Measurements from ENCODE around the gene LDHD.

The LDHD gene

GRCh38 chr16:75088216-75088615 is 28.4 kb downstream of the LDHD start:
- Histone ChIP-seq H3K27me3 (ENCODE audit: low read depth) (no peaks in the 10 kb centered on the region), H3K4me3 (no peak overlapping the region), H3K36me3 (replicated peaks) (no peaks in the 10 kb centered on the region), H3K4me1 (no peaks in the 10 kb centered on the region), H3K9me3 (no peaks in the 10 kb centered on the region)
- DNase-seq (ENCODE audit: low spot score in 2 of 2): no peak
- in situ Hi-C loops (cut with MboI; ENCODE audit: low sequenced_read_pairs): no loop called here

GRCh38 chr16:75087375-75087979 is 29.1 kb downstream of the LDHD start:
- Histone ChIP-seq H3K4me1 (no peaks in the 10 kb centered on the region), H3K9me3 (no peaks in the 10 kb centered on the region), H3K27me3 (ENCODE audit: low read depth) (no peaks in the 10 kb centered on the region), H3K4me3 (no peak overlapping the region), H3K36me3 (replicated peaks) (no peaks in the 10 kb centered on the region)
- in situ Hi-C loops (cut with MboI; ENCODE audit: low sequenced_read_pairs): no loop called here
- DNase-seq (ENCODE audit: low spot score in 2 of 2): no peak

GRCh38 chr16:75086688-75087374 is 29.7 kb downstream of the LDHD start:
- H3K36me3 ChIP-seq (replicated peaks): no peaks in the 10 kb centered on the region
- no peaks in the 10 kb centered on the region for H3K27me3 ChIP-seq (ENCODE audit: low read depth)
- no peak overlapping the region for H3K4me3 ChIP-seq
- H3K9me3 ChIP-seq: no peaks in the 10 kb centered on the region
- no peak for DNase-seq (ENCODE audit: low spot score in 2 of 2)
- no peaks in the 10 kb centered on the region for H3K4me1 ChIP-seq
- in situ Hi-C loops (cut with MboI; ENCODE audit: low sequenced_read_pairs): no loop called here

GRCh38 chr16:75086281-75086680 is 30.3 kb downstream of the LDHD start:
- in situ Hi-C loops (cut with MboI; ENCODE audit: low sequenced_read_pairs): no loop called here
- Histone ChIP-seq H3K9me3 (no peaks in the 10 kb centered on the region), H3K4me1 (no peaks in the 10 kb centered on the region; the same call in 1 of the 2 replicates)

GRCh38 chr16:75085556-75085955 is 31.0 kb downstream of the LDHD start:
- no peak overlapping the region for H3K4me3 ChIP-seq
- in situ Hi-C loops (cut with MboI; ENCODE audit: low sequenced_read_pairs): no loop called here
- no peaks in the 10 kb centered on the region; the same call in 1 of the 2 replicates for H3K4me1 ChIP-seq
- no peaks in the 10 kb centered on the region for H3K36me3 ChIP-seq (replicated peaks)
- DNase-seq (ENCODE audit: low spot score in 2 of 2): no peak
- H3K27me3 ChIP-seq (ENCODE audit: low read depth): no peaks in the 10 kb centered on the region
- H3K9me3 ChIP-seq: no peaks in the 10 kb centered on the region

More at GRCh38 chr16:75086281-75086680, 30.3 kb downstream of the LDHD start:
- Histone ChIP-seq H3K27me3 (ENCODE audit: low read depth) (no peaks in the 10 kb centered on the region), H3K36me3 (replicated peaks) (no peaks in the 10 kb centered on the region), H3K4me3 (no peak overlapping the region)
- DNase-seq (ENCODE audit: low spot score in 2 of 2): no peak

GRCh38 chr16:75083813-75084212 is 32.8 kb downstream of the LDHD start:
- H3K4me1 ChIP-seq: no peaks in the 10 kb centered on the region; the same call in 1 of the 2 replicates
- H3K9me3 ChIP-seq: no peaks in the 10 kb centered on the region
- in situ Hi-C loops (cut with MboI; ENCODE audit: low sequenced_read_pairs): no loop called here
- no peaks in the 10 kb centered on the region for H3K36me3 ChIP-seq (replicated peaks)
- no peaks in the 10 kb centered on the region for H3K27me3 ChIP-seq (ENCODE audit: low read depth)
- no peak overlapping the region for H3K4me3 ChIP-seq
- DNase-seq (ENCODE audit: low spot score in 2 of 2): no peak

- no peak for DNase-seq (ENCODE audit: low spot score in 2 of 2)
- no peak overlapping the region for H3K4me3 ChIP-seq
Measured at GRCh38 chr16:75081179-75081859, 35.3 kb downstream of the LDHD start.

GRCh38 chr16:75080205-75081029 is 36.2 kb downstream of the LDHD start:
- no peak overlapping the region for H3K4me3 ChIP-seq
- H3K27me3 ChIP-seq (ENCODE audit: low read depth): no peaks in the 10 kb centered on the region
- no peaks in the 10 kb centered on the region for H3K9me3 ChIP-seq
- in situ Hi-C loops (cut with MboI; ENCODE audit: low sequenced_read_pairs): no loop called here
- H3K4me1 ChIP-seq: no peaks in the 10 kb centered on the region; the same call in 1 of the 2 replicates
- H3K36me3 ChIP-seq (replicated peaks): no peaks in the 10 kb centered on the region
- DNase-seq (ENCODE audit: low spot score in 2 of 2): no peak

More at GRCh38 chr16:75081179-75081859, 35.3 kb downstream of the LDHD start:
- no peaks in the 10 kb centered on the region; the same call in 1 of the 2 replicates for H3K4me1 ChIP-seq
- H3K9me3 ChIP-seq: no peaks in the 10 kb centered on the region
- in situ Hi-C loops (cut with MboI; ENCODE audit: low sequenced_read_pairs): no loop called here
- no peaks in the 10 kb centered on the region for H3K36me3 ChIP-seq (replicated peaks)
- H3K27me3 ChIP-seq (ENCODE audit: low read depth): no peaks in the 10 kb centered on the region

GRCh38 chr16:75079346-75079926 is 37.1 kb downstream of the LDHD start:
- DNase-seq (ENCODE audit: low spot score in 2 of 2): no peak
- in situ Hi-C loops (cut with MboI; ENCODE audit: low sequenced_read_pairs): no loop called here
- H3K4me1 ChIP-seq: no peaks in the 10 kb centered on the region; the same call in 1 of the 2 replicates
- H3K9me3 ChIP-seq: no peaks in the 10 kb centered on the region
- H3K36me3 ChIP-seq (replicated peaks): no peaks in the 10 kb centered on the region
- no peaks in the 10 kb centered on the region for H3K27me3 ChIP-seq (ENCODE audit: low read depth)
- H3K4me3 ChIP-seq: no peak overlapping the region

GRCh38 chr16:75078886-75079285 is 37.7 kb downstream of the LDHD start:
- DNase-seq (ENCODE audit: low spot score in 2 of 2): no peak
- Histone ChIP-seq H3K27me3 (ENCODE audit: low read depth) (no peaks in the 10 kb centered on the region), H3K4me1 (no peaks in the 10 kb centered on the region; the same call in 1 of the 2 replicates), H3K4me3 (no peak overlapping the region), H3K9me3 (no peaks in the 10 kb centered on the region), H3K36me3 (replicated peaks) (no peaks in the 10 kb centered on the region)
- in situ Hi-C loops (cut with MboI; ENCODE audit: low sequenced_read_pairs): no loop called here

- in situ Hi-C loops (cut with MboI; ENCODE audit: low sequenced_read_pairs): no loop called here
Measured at GRCh38 chr16:75075688-75076268, 40.8 kb downstream of the LDHD start.

GRCh38 chr16:75074920-75075687 is 41.5 kb downstream of the LDHD start:
- no peak overlapping the region for H3K4me3 ChIP-seq
- no peaks in the 10 kb centered on the region for H3K27me3 ChIP-seq (ENCODE audit: low read depth)
- in situ Hi-C loops (cut with MboI; ENCODE audit: low sequenced_read_pairs): no loop called here
- DNase-seq (ENCODE audit: low spot score in 2 of 2): no peak
- peaks cover 4% of the 10 kb centered on the region; the same call in 1 of the 2 replicates for H3K4me1 ChIP-seq
- no peaks in the 10 kb centered on the region for H3K9me3 ChIP-seq
- H3K36me3 ChIP-seq (replicated peaks): no peaks in the 10 kb centered on the region

More at GRCh38 chr16:75075688-75076268, 40.8 kb downstream of the LDHD start:
- Histone ChIP-seq H3K4me1 (no peaks in the 10 kb centered on the region), H3K4me3 (no peak overlapping the region), H3K27me3 (ENCODE audit: low read depth) (no peaks in the 10 kb centered on the region), H3K36me3 (replicated peaks) (no peaks in the 10 kb centered on the region), H3K9me3 (no peaks in the 10 kb centered on the region)
- DNase-seq (ENCODE audit: low spot score in 2 of 2): no peak

All from HAP-1 (cell line).